PC-3 (cell line): ENCODE data around the gene TRABD2B. TPM values are rescaled to one million over a fixed set of nuclear protein-coding genes. Genes with fewer than 3 reads are reported as not detected.

ENCODE experiments used
- ATAC-seq: fragments of 200-7000 bp; cut with Tn5 transposase; 2 replicates; pipeline ENCODE4 v1.9.1; 2020; ENCODE audit warnings: mild to moderate bottlenecking, moderate library complexity
- BruUV-seq: library from RNA; stranded (reverse); fragments of 400-500 nt; replicated peaks from 2 replicates; lab custom pipeline; 2021; lab: Mats Ljungman, UMichigan
- CTCF ChIA-PET: fragments of 300-600 bp; sonication (Branson Sonifier 250); formaldehyde crosslinking; loops from one replicate; lab custom pipeline; 2022; ENCODE audit warnings: antibody characterized with exemption; lab: Charles Lee
- POLR2A ChIA-PET: fragments of 300-600 bp; sonication (Branson Sonifier 250); formaldehyde crosslinking; loops from one replicate; lab custom pipeline; 2022; ENCODE audit warnings: antibody characterized with exemption; ENCODE audit not compliant: unreplicated experiment; lab: Charles Lee
- DNase-seq: peaks from one replicate; pipeline ENCODE4 v3.0.0-alpha.2; 2015
- H2AFZ ChIP-seq: fragments of 300-600 bp; sonication (generic); 2 replicates; pipeline ENCODE4 v1.6.0; 2016; ENCODE audit warnings: antibody characterized with exemption, low read length
- H3F3A ChIP-seq: fragments of 300-600 bp; sonication (generic); one replicate; pipeline ENCODE4 v1.6.0; 2017; ENCODE audit warnings: antibody characterized with exemption, low read length, control low read depth, mild to moderate bottlenecking; ENCODE audit not compliant: unreplicated experiment
- H3K27ac ChIP-seq: fragments of 300-600 bp; sonication (generic); 2 replicates; pipeline ENCODE4 v1.5.1; 2016; ENCODE audit warnings: mild to moderate bottlenecking, low read length
- H3K27me3 ChIP-seq: fragments of 300-600 bp; sonication (generic); 2 replicates; pipeline ENCODE4 v1.6.1; 2016; ENCODE audit warnings: low read length, mixed read lengths
- H3K36me3 ChIP-seq: fragments of 300-600 bp; sonication (generic); 2 replicates; pipeline ENCODE4 v1.6.1; 2016; ENCODE audit warnings: low read depth, mixed run types, low read length, mixed read lengths
- H3K4me1 ChIP-seq: fragments of 300-600 bp; sonication (generic); 2 replicates; pipeline ENCODE4 v1.5.1; 2016; ENCODE audit warnings: low read length; ENCODE audit not compliant: insufficient read depth
- H3K4me2 ChIP-seq: fragments of 300-600 bp; sonication (generic); 2 replicates; pipeline ENCODE4 v1.6.0; 2016; ENCODE audit warnings: low read length
- H3K4me3 ChIP-seq: fragments of 300-600 bp; sonication (generic); 2 replicates; pipeline ENCODE4 v1.5.1; 2016; ENCODE audit warnings: mild to moderate bottlenecking, low read length, mixed read lengths
- H3K79me2 ChIP-seq: fragments of 300-600 bp; sonication (generic); 2 replicates; pipeline ENCODE4 v1.6.1; 2017; ENCODE audit warnings: low read length, mixed read lengths
- H3K9ac ChIP-seq: fragments of 300-600 bp; sonication (generic); 2 replicates; pipeline ENCODE4 v1.6.0; 2016; ENCODE audit warnings: mild to moderate bottlenecking, low read length
- H3K9me2 ChIP-seq: fragments of 300-600 bp; sonication (generic); replicated peaks from 2 replicates; pipeline ENCODE4 v1.6.1; 2016; ENCODE audit warnings: mixed run types, low read length, mixed read lengths
- H3K9me3 ChIP-seq: fragments of 300-600 bp; sonication (generic); 2 replicates; pipeline ENCODE4 v1.6.1; 2016; ENCODE audit warnings: low read length, mixed read lengths
- H4K20me1 ChIP-seq: fragments of 300-600 bp; sonication (generic); 2 replicates; pipeline ENCODE4 v1.6.1; 2016; ENCODE audit warnings: low read length, mixed read lengths
- EZH2 ChIP-seq: fragments of 300-600 bp; sonication (generic); IDR thresholded peaks from one replicate; pipeline ENCODE4 v1.6.1; 2017; ENCODE audit warnings: antibody characterized with exemption, mild to moderate bottlenecking, low read length; ENCODE audit not compliant: unreplicated experiment
- EZH2phosphoT487 ChIP-seq: fragments of 300-600 bp; sonication (generic); IDR thresholded peaks from 2 replicates; pipeline ENCODE4 v1.6.1; 2018; ENCODE audit warnings: mild to moderate bottlenecking, antibody characterized with exemption, low read length, borderline replicate concordance
- intact Hi-C: fragments of 100-400 bp; cut with micrococcal nuclease; formaldehyde crosslinking; loops from 2 replicates; pipeline ENCODE4 v1.9.0; 2023
- total RNA-seq: library from RNA; depleted of rRNA; stranded (reverse); fragments of >200 nt; gene quantifications from 2 replicates; pipeline ENCODE4 v1.2.3, GENCODE V29; 2014
- TF ChIP-seq, protein P1 (sequence below): fragments of 300-600 bp; sonication (generic); conservative IDR thresholded peaks from 2 replicates; pipeline ENCODE4 v1.5.1; 2017; ENCODE audit warnings: antibody characterized with exemption, low read depth, mild to moderate bottlenecking, low read length

Gene TRABD2B
- total RNA-seq, 1 experiment from 2014 or later = 0.44 TPM

DNA sequence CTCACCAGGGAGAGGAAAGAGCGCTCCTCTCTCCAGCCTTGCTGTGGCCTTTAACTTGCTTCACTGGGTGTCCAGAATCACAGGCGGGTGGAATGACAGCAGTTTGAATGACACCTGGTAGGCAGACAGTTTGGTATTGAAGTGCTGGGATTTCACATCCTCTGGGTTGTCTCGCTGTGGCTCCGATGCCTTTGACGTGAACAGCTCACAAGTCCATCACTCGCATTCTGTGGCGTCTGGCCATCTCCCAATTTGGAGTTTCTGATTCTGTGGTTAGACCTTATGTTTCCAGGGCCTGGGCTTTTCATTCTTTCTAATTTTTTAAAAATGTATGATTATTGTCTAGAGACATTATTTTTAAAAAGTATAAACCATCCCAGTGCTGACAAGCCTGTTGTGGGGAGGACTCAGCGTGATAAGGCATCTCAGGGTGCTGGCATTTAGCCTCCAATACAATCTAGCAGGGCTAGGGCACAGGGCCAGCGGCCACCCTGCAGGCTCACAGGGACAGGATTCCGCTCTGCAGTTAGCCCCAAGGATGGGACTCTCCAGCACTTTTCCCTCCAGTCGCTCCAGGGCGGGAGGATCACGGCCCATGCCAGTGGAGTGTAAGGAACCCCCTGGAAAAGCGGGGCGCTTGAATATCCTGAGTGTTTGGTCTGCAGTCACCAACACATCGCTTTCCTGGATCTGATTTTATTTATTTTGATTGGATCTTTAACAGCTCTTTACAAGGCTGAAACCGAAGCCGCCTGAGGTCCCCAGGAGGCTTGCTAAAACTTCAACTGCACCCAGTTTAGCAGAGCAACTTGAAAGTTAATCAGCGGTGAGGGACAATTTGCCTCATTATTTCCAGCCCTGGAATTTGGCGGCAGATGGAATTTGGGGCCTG is 178.3 kb downstream of the TRABD2B start:
- Histone ChIP-seq H3K9me2 (no peaks in the 10 kb centered on the region), H3F3A (no peaks in the 10 kb centered on the region), H3K79me2 (no peaks in the 10 kb centered on the region), H3K36me3 (no peaks in the 10 kb centered on the region), H3K9ac (no peak overlapping the region), H3K4me1 (no peaks in the 10 kb centered on the region), H3K27me3 (no peaks in the 10 kb centered on the region), H3K4me2 (no peak overlapping the region), H2AFZ (no peak overlapping the region), H3K27ac (no peak overlapping the region), H3K9me3 (no peaks in the 10 kb centered on the region), H3K4me3 (no peak overlapping the region), H4K20me1 (no peaks in the 10 kb centered on the region)
- ATAC-seq (no peak), DNase-seq (no peak)
- ChIA-PET CTCF (interaction anchor here (0.6 kb wide), 1 partner anchor 93 kb away, joined by 5 read pairs; no protein-coding TSS in a partner anchor), POLR2A (no interaction called here)
- BruUV-seq = no TSS peak
- TF ChIP-seq EZH2phosphoT487 (no peak), EZH2 (no peak)
- TF ChIP-seq, protein P1, sequence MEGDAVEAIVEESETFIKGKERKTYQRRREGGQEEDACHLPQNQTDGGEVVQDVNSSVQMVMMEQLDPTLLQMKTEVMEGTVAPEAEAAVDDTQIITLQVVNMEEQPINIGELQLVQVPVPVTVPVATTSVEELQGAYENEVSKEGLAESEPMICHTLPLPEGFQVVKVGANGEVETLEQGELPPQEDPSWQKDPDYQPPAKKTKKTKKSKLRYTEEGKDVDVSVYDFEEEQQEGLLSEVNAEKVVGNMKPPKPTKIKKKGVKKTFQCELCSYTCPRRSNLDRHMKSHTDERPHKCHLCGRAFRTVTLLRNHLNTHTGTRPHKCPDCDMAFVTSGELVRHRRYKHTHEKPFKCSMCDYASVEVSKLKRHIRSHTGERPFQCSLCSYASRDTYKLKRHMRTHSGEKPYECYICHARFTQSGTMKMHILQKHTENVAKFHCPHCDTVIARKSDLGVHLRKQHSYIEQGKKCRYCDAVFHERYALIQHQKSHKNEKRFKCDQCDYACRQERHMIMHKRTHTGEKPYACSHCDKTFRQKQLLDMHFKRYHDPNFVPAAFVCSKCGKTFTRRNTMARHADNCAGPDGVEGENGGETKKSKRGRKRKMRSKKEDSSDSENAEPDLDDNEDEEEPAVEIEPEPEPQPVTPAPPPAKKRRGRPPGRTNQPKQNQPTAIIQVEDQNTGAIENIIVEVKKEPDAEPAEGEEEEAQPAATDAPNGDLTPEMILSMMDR = no peak
- intact Hi-C loops = no loop called here

DNA sequence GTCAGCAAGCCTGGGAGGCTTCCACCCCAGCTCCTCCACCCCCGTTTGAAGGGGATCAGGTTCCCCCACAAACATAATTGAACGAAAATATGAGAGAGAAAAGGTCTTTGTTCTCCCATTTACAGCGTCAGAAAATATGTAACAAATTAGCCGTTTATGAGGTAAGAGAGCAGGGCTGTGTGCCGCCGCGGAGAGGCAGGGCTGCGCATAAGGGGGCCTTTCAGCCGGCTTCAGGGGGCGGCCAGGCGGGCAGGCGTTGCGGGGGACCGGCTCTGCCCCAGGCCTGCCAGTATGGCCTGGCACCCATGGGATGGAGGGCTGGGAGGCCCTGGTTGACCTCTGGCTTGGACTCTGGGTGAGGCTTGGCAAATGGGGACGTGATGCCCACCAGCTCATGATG is 179.3 kb downstream of the TRABD2B start:
- Histone ChIP-seq H3K36me3 (no peaks in the 10 kb centered on the region), H4K20me1 (no peaks in the 10 kb centered on the region), H3K27me3 (no peaks in the 10 kb centered on the region), H3K79me2 (no peaks in the 10 kb centered on the region), H3K9ac (no peak overlapping the region), H3K9me3 (no peaks in the 10 kb centered on the region), H3F3A (no peaks in the 10 kb centered on the region), H3K4me3 (no peak overlapping the region), H3K4me2 (no peak overlapping the region), H3K27ac (no peak overlapping the region), H3K4me1 (no peaks in the 10 kb centered on the region), H2AFZ (no peak overlapping the region), H3K9me2 (no peaks in the 10 kb centered on the region)
- POLR2A ChIA-PET = no interaction called here
- no TSS peak for BruUV-seq
- no peak for ATAC-seq
- intact Hi-C loops = no loop called here
- DNase-seq = no peak
- TF ChIP-seq EZH2 (no peak), EZH2phosphoT487 (no peak)
- TF ChIP-seq, protein P1 = no peak
- CTCF ChIA-PET = no interaction called here
